Caco-2 (cell line): Measurements from ENCODE around the gene CCDC117. TPM values are rescaled to one million over a fixed set of nuclear protein-coding genes. Genes with fewer than 3 reads are reported as not detected.
"Not testable (repeated sequence)": the region's sequence is repeated elsewhere in the genome, so short reads cannot be mapped to it uniquely, and the experiment has no call there.

ENCODE experiments used
- BruUV-seq: library from RNA; stranded (reverse); fragments of 400-500 nt; replicated peaks from 2 replicates; lab custom pipeline; 2021; lab: Mats Ljungman, UMichigan
- CTCF ChIA-PET: fragments of 300-600 bp; sonication (Branson Sonifier 250); formaldehyde crosslinking; loops from one replicate; lab custom pipeline; 2022; ENCODE audit warnings: antibody characterized with exemption; lab: Charles Lee
- POLR2A ChIA-PET: fragments of 300-600 bp; sonication (Branson Sonifier 250); formaldehyde crosslinking; loops from one replicate; lab custom pipeline; 2022; ENCODE audit warnings: antibody characterized with exemption; lab: Charles Lee
- DNase-seq, 2 experiments: peaks; one replicate each; pipeline versions ENCODE4 v3.0.0 to v3.0.0-alpha.2; 2020 to 2022
- H3K27me3 ChIP-seq: replicated peaks from 2 replicates; pipeline ENCODE4 v1.6.0; 2011; ENCODE audit warnings: low read length; ENCODE audit not compliant: control insufficient read depth, insufficient read depth
- H3K36me3 ChIP-seq: 2 replicates; pipeline ENCODE4 v1.5.1; 2011; ENCODE audit warnings: low read length; ENCODE audit not compliant: control insufficient read depth, insufficient read depth
- H3K4me1 ChIP-seq: fragments of 250-450 bp; sonication (Bioruptor Pico); 2 replicates; pipeline ENCODE4 v1.5.1; 2020; ENCODE audit warnings: mild to moderate bottlenecking
- H3K4me3 ChIP-seq: 2 replicates; pipeline ENCODE4 v1.5.1; 2011; ENCODE audit warnings: low read depth, mild to moderate bottlenecking, control low read depth, low read length
- H3K9me3 ChIP-seq: fragments of 250-450 bp; sonication (Bioruptor Pico); 2 replicates; pipeline ENCODE4 v1.5.1; 2020; ENCODE audit warnings: mild to moderate bottlenecking, moderate library complexity
- H3K27ac Mint-ChIP-seq: one replicate; pipeline ENCODE4 v1.8.0; 2022; ENCODE audit warnings: mixed read lengths; ENCODE audit not compliant: unreplicated experiment
- H3K27me3 Mint-ChIP-seq: one replicate; pipeline ENCODE4 v1.8.0; 2022; ENCODE audit warnings: mixed read lengths; ENCODE audit not compliant: insufficient read depth, unreplicated experiment
- H3K36me3 Mint-ChIP-seq: one replicate; pipeline ENCODE4 v1.8.0; 2022; ENCODE audit warnings: mild to moderate bottlenecking, mixed read lengths; ENCODE audit not compliant: insufficient read depth, unreplicated experiment
- H3K4me1 Mint-ChIP-seq: one replicate; pipeline ENCODE4 v1.8.0; 2022; ENCODE audit warnings: low read depth, mixed read lengths; ENCODE audit not compliant: unreplicated experiment
- H3K4me3 Mint-ChIP-seq: one replicate; pipeline ENCODE4 v1.8.0; 2022; ENCODE audit warnings: mild to moderate bottlenecking, moderate library complexity, mixed read lengths; ENCODE audit not compliant: unreplicated experiment
- H3K9me3 Mint-ChIP-seq: one replicate; pipeline ENCODE4 v1.8.0; 2022; ENCODE audit warnings: mixed read lengths; ENCODE audit not compliant: unreplicated experiment
- intact Hi-C: fragments of 100-400 bp; cut with micrococcal nuclease; formaldehyde crosslinking; loops from one replicate; pipeline ENCODE4 v1.10.0; 2022; ENCODE audit not compliant: unreplicated experiment
- total RNA-seq: library from RNA; stranded (reverse); gene quantifications from 2 replicates; pipeline ENCODE4 v1.2.3, GENCODE V29; 2022
- TF ChIP-seq, protein P1 (sequence below), 2 experiments: fragments of 200-600 bp in 1 of 2; IDR thresholded peaks; 1 replicate in 1 of 2; 2 replicates in 1 of 2; pipeline versions ENCODE4 v1.5.1 to v1.8.0; 2011 to 2022; ENCODE audit warnings: antibody characterized with exemption in 1 of 2, control low read depth in 1 of 2, inconsistent platforms in 1 of 2, low read depth in 1 of 2, low read length in 1 of 2, mild to moderate bottlenecking in 1 of 2, moderate library complexity in 1 of 2; ENCODE audit not compliant: insufficient read depth in 1 of 2, severe bottlenecking in 1 of 2, unreplicated experiment in 1 of 2

CCDC117 gene
- total RNA-seq, 1 experiment from 2014 or later = 27.8 TPM

- intact Hi-C loops = no loop called here
- POLR2A ChIA-PET = interaction anchor here (0.6 kb wide), 2 partner anchors 24 to 78 kb away, joined by 3 read pairs; no protein-coding TSS in a partner anchor
- Histone ChIP-seq H3K4me1 (peaks cover 3% of the 10 kb centered on the region; the same call in 1 of the 2 replicates), H3K9me3 (no peaks in the 10 kb centered on the region; the same call in 1 of the 2 replicates), H3K27me3 (no peaks in the 10 kb centered on the region), H3K36me3 (no peaks in the 10 kb centered on the region), H3K4me3 (no peak overlapping the region)
- DNase-seq = no peak
- Mint-ChIP-seq H3K36me3 (peaks cover 9% of the 10 kb centered on the region), H3K4me3 (no peak overlapping the region), H3K27ac (no peak overlapping the region), H3K27me3 (no peaks in the 10 kb centered on the region), H3K9me3 (no peaks in the 10 kb centered on the region), H3K4me1 (peaks cover 7% of the 10 kb centered on the region)
- CTCF ChIA-PET = no interaction called here
- BruUV-seq = no TSS peak
- TF ChIP-seq, protein P1, sequence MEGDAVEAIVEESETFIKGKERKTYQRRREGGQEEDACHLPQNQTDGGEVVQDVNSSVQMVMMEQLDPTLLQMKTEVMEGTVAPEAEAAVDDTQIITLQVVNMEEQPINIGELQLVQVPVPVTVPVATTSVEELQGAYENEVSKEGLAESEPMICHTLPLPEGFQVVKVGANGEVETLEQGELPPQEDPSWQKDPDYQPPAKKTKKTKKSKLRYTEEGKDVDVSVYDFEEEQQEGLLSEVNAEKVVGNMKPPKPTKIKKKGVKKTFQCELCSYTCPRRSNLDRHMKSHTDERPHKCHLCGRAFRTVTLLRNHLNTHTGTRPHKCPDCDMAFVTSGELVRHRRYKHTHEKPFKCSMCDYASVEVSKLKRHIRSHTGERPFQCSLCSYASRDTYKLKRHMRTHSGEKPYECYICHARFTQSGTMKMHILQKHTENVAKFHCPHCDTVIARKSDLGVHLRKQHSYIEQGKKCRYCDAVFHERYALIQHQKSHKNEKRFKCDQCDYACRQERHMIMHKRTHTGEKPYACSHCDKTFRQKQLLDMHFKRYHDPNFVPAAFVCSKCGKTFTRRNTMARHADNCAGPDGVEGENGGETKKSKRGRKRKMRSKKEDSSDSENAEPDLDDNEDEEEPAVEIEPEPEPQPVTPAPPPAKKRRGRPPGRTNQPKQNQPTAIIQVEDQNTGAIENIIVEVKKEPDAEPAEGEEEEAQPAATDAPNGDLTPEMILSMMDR (IDR thresholded peaks at IDR 0.05; ENCODE audit: insufficient read depth in 1 of 2, low read depth in 1 of 2, low read length in 1 of 2, severe bottlenecking in 1 of 2, unreplicated experiment in 1 of 2) = no peak
Observed at GRCh38 chr22:28759861-28760560, 12.5 kb upstream of the CCDC117 start.

GRCh38 chr22:28761449-28761755 lies 11.1 kb upstream of the CCDC117 start:
- Histone ChIP-seq H3K4me3 (no peak overlapping the region), H3K36me3 (no peaks in the 10 kb centered on the region), H3K4me1 (peaks cover 3% of the 10 kb centered on the region; the same call in 1 of the 2 replicates), H3K27me3 (no peaks in the 10 kb centered on the region), H3K9me3 (no peaks in the 10 kb centered on the region)
- Mint-ChIP-seq H3K36me3 (peaks cover 9% of the 10 kb centered on the region), H3K27ac (no peak overlapping the region), H3K27me3 (no peaks in the 10 kb centered on the region), H3K4me3 (no peak overlapping the region), H3K4me1 (peaks cover 7% of the 10 kb centered on the region), H3K9me3 (no peaks in the 10 kb centered on the region)
- DNase-seq = no peak
- ChIA-PET CTCF (no interaction called here), POLR2A (no interaction called here)
- TF ChIP-seq, protein P1 (IDR thresholded peaks at IDR 0.05; ENCODE audit: insufficient read depth in 1 of 2, low read depth in 1 of 2, low read length in 1 of 2, severe bottlenecking in 1 of 2, unreplicated experiment in 1 of 2) = no peak
- BruUV-seq = no TSS peak
- intact Hi-C loops = no loop called here

- H3K36me3 Mint-ChIP-seq, H3K9me3 ChIP-seq: not testable (repeated sequence)
Observed at GRCh38 chr22:28762000-28762399, 10.5 kb upstream of the CCDC117 start.

More at GRCh38 chr22:28762000-28762399, 10.5 kb upstream of the CCDC117 start:
- H3K4me3 Mint-ChIP-seq, H3K36me3 ChIP-seq, DNase-seq, H3K4me3 ChIP-seq, intact Hi-C loops, POLR2A ChIA-PET, CTCF ChIA-PET, BruUV-seq, H3K27ac Mint-ChIP-seq, H3K27me3 ChIP-seq, H3K27me3 Mint-ChIP-seq, H3K4me1 Mint-ChIP-seq, H3K4me1 ChIP-seq, H3K9me3 Mint-ChIP-seq: not testable (repeated sequence)
